GM10266 (cell line): ENCODE results near the gene BNIP2.
"Not testable (repeated sequence)": the region's sequence is repeated elsewhere in the genome, so short reads cannot be mapped to it uniquely, and the experiment has no call there.

ENCODE experiments used
- DNase-seq: peaks from one replicate; pipeline ENCODE4 v3.0.0; 2012; ENCODE audit errors: extremely low spot score
- CTCF ChIP-seq: IDR thresholded peaks from 2 replicates; pipeline ENCODE4 v1.5.1; 2012; ENCODE audit warnings: mild to moderate bottlenecking, low read depth; ENCODE audit not compliant: control insufficient read depth, insufficient read depth; ENCODE audit errors: missing control alignments

Gene BNIP2

GRCh38 chr15:59654046-59654445 lies 35.1 kb downstream of the BNIP2 start:
- no peak for TF ChIP-seq CTCF
- no peak for DNase-seq

- DNase-seq: no peak
- TF ChIP-seq CTCF: no peak
These were observed 39.5 kb downstream of the BNIP2 start for GRCh38 chr15:59649603-59650002.

GRCh38 chr15:59647085-59647484 lies 42.0 kb downstream of the BNIP2 start:
- no peak for DNase-seq
- no peak for TF ChIP-seq CTCF

- no peak for TF ChIP-seq CTCF
- no peak for DNase-seq
These were observed 42.8 kb downstream of the BNIP2 start for GRCh38 chr15:59646277-59646676.

GRCh38 chr15:59645812-59646211 lies 43.3 kb downstream of the BNIP2 start:
- not testable (repeated sequence) for DNase-seq

GRCh38 chr15:59644756-59645155 lies 44.4 kb downstream of the BNIP2 start:
- no peak for TF ChIP-seq CTCF
- DNase-seq: no peak

DNA sequence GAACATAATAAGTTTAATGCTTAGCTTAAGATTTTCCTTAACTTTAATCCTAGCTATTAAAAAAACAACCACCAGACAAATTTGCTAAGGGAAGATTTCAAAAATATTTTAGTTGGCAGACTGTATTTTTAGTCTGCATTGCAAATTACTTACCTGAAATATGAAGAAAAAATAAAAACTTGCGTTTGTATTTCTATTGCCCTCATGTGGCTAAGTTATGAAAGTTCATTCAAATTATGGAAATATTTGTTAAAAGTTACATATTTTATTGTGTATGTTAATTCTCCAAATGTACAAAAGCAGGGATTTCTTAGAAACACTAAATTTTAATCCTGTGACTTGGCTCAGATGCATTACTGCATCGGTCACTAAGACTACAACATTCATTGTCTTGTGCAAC lies 46.8 kb downstream of the BNIP2 start:
- DNase-seq: no peak
- no peak for TF ChIP-seq CTCF

- TF ChIP-seq CTCF: peak; percentile 12
- not testable (repeated sequence) for DNase-seq
These were observed 51.6 kb downstream of the BNIP2 start for GRCh38 chr15:59637507-59637906.
